Activated CD4-positive, alpha-beta T cell treated with anti-CD3 and anti-CD28 coated beads for 48 hours (primary cell): ENCODE data around the gene TIMM23B.
"Not testable (repeated sequence)": the region's sequence is repeated elsewhere in the genome, so short reads cannot be mapped to it uniquely, and the experiment has no call there.

ENCODE experiments used
- DNase-seq: peaks from one replicate; pipeline ENCODE4 v3.0.0-alpha.2; 2020

TIMM23B gene

DNA sequence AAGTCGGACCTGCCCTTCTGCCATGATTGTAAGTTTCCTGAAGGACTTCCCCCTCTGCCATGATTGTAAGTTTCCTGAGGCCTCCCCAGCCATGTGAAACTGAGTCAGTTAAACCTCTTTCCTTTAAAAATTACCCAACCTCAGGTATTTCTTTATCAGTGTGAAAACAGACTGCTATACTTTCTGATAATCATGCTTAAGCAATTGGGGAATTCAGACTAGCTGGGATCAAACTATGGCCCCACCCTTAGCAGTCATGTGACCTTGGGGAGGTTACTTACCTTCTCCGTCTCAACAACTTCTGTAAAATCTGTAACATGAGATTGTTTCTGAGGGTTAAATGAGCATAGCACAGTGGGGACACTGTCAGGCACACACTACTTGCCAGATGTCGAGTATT, 45.4 kb downstream of the TIMM23B start:
- DNase-seq: not testable (repeated sequence)

DNA sequence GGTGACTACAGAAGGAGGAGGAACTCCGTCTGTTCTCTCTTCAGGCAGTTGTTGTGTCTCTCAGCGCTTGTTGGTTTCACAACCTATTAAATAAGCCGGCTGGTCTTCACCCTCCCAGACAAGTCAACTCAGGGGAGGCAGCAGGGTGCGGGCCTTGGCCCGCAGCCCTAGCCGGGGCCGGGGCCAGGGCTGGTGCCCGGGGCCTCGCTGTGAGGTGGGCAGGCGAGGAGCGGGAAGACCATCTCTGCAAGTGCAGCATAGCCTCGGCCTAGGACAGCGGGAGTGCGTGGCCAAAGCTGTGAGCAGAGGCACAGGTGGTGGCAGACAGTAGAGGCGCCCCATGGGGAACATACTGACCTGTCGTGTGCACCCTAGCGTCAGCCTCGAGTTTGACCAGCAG, 46.5 kb downstream of the TIMM23B start, which contains the start of gene AGAP6:
Gene AGAP6, plus strand, starts transcription at position 31 of the 400 bp plus-strand sequence. Its CDS starts 310 bp downstream, at position 341.
- not testable (repeated sequence) for DNase-seq

GRCh38 chr10:49995321-49995720, 53.5 kb downstream of the TIMM23B start:
- not testable (repeated sequence) for DNase-seq

DNA sequence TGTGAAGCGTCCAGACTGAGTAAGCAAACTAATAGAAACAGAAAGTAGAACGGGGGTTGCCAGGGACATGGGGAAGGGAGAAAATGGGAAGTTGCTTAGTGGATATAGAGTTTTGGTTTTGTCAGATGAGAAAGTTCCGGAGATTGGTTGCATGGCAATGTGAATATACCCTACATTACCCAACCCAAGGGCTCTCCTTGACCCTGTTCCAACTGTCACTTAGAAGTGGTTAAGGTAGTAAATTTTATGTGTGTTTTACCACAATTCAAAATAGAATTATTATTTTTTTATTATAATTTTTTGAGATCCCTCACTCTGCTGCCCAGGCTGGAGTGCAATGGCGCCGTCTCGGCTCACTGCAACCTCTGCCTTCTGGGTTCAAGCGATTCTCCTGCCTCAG, 72.2 kb downstream of the TIMM23B start:
- DNase-seq: not testable (repeated sequence)

DNA sequence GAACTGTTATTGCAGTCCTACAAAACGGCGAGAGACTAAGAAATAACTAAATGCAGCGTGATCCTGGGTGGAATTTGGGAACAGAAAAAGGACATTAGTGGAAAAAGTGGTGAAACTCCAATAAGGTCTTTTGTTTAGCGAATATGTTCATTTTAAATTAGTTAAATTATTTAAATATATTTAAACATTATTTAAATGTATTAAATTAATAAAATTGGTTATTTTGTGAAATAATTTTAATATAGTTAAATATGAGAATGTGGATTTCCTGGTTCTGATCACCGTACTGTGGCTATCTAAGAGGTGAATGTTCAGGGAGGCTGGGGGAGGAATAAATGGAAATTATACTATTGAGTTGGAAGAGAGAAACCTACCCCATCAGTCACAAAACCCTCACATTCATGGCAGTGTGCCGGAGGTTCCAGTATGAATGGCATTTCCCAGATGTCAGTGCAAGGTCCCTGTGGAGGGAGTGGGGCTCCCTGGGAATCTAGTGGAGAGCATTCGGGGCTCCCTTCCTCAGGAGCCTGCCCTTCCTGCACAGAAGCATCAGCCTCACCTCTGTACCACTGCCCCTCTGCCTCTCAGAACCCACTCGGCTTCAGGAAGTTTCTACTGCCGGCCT, 73.9 kb downstream of the TIMM23B start:
- DNase-seq: not testable (repeated sequence)

- DNase-seq: not testable (repeated sequence)
Observed at GRCh38 chr10:50016926-50017325, 75.1 kb downstream of the TIMM23B start.

GRCh38 chr10:50017646-50018045, 75.8 kb downstream of the TIMM23B start:
- not testable (repeated sequence) for DNase-seq

- DNase-seq: not testable (repeated sequence)
Observed at GRCh38 chr10:50019279-50019678, 77.4 kb downstream of the TIMM23B start.

DNA sequence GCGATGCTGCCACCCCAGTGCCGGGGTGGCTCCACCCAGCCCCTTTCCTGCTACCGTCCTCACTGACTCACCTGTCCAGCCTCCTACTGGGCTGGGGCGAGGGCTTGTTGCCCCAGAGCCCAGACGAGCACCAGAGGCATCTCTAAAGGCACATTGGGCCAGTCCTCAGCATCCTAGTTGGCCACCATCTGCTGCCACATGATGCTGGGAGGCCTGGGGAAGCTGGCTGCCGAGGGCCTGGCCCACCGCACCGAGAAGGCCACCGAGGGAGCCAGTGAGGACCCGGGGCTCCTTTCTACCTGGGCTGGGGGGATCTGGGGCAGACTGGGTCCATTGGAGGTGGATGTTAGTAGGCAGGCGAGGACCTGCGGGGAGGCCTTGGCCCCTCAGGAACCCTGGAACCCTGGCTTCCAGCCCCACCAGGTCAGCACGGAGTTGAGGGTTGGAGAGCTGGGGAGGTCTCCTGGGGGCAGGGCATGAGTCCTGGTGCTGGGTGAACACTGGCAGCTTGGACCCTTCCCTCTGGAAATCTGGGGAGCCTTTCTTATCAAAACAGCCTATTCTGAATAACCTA, 78.7 kb downstream of the TIMM23B start:
- DNase-seq: not testable (repeated sequence)

DNA sequence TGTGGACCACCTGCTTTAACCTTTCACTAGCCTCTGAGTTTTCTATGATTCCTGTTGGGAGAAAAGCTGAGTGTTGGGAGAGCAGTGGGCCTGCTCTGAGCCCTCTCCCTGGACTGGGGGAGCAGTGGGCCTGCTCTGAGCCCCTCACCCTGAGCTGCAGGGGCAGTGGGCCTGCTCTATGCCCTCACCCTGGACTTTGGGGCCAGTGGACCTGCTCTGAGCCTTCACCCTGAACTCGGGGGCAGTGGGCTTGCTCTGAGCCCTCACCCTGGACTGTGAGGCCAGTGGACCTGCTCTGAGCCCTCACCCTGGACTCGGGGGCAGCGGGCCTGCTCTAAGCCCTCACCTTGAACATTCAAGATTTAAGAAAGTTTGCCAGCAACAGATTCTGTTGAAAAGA, 79.8 kb downstream of the TIMM23B start:
- no peak for DNase-seq
